Osteoblast (primary cell): ENCODE results near the gene C5orf63. TPM values are rescaled to one million over a fixed set of nuclear protein-coding genes. Genes with fewer than 3 reads are reported as not detected.

Source experiments
- DNase-seq: peaks from one replicate; pipeline ENCODE4 v3.0.0; 2011; ENCODE audit warnings: low spot score, mixed read lengths; ENCODE audit not compliant: insufficient read length; ENCODE audit errors: missing footprints
- H2AFZ ChIP-seq: 2 replicates; pipeline ENCODE4 v1.6.0; 2011; ENCODE audit warnings: mild to moderate bottlenecking, low read length
- H3K27ac ChIP-seq: 2 replicates; pipeline ENCODE4 v1.5.1; 2011; ENCODE audit warnings: mild to moderate bottlenecking, low read depth, low read length, moderate library complexity
- H3K27me3 ChIP-seq: 2 replicates; pipeline ENCODE4 v1.6.0; 2012; ENCODE audit warnings: mild to moderate bottlenecking, control low read depth, inconsistent platforms, low read length, moderate library complexity; ENCODE audit not compliant: insufficient read depth
- H3K36me3 ChIP-seq: 2 replicates; pipeline ENCODE4 v1.5.1; 2011; ENCODE audit warnings: mild to moderate bottlenecking, low read length, control low read depth, moderate library complexity; ENCODE audit not compliant: insufficient read depth
- H3K4me1 ChIP-seq: 2 replicates; pipeline ENCODE4 v1.5.1; 2011; ENCODE audit warnings: mild to moderate bottlenecking, low read length, control low read depth, moderate library complexity; ENCODE audit not compliant: insufficient read depth
- H3K4me2 ChIP-seq: 2 replicates; pipeline ENCODE4 v1.6.0; 2011; ENCODE audit warnings: mild to moderate bottlenecking, low read length; ENCODE audit not compliant: insufficient read depth
- H3K4me3 ChIP-seq: fragments of 200-600 bp; sonication (generic); 3 replicates; pipeline ENCODE4 v1.5.1; 2012; ENCODE audit warnings: mild to moderate bottlenecking, low read length, inconsistent platforms; ENCODE audit not compliant: insufficient read depth
- H3K79me2 ChIP-seq: 2 replicates; pipeline ENCODE4 v1.6.0; 2012; ENCODE audit warnings: mild to moderate bottlenecking, low read length, control low read depth, inconsistent platforms; ENCODE audit not compliant: insufficient read depth
- H3K9me3 ChIP-seq: 2 replicates; pipeline ENCODE4 v1.5.1; 2011; ENCODE audit warnings: low read depth, low read length, control low read depth
- H4K20me1 ChIP-seq: 2 replicates; pipeline ENCODE4 v1.6.0; 2012; ENCODE audit warnings: mild to moderate bottlenecking, low read length, control low read depth; ENCODE audit not compliant: insufficient read depth
- total RNA-seq: library from RNA; depleted of rRNA; stranded (reverse); fragments of >200 nt; gene quantifications from 2 replicates; pipeline ENCODE4 v1.2.3, GENCODE V29; 2012
- TF ChIP-seq, protein P1 (sequence below): IDR thresholded peaks from 2 replicates; pipeline ENCODE4 v1.5.1; 2011; ENCODE audit warnings: mild to moderate bottlenecking, low read depth, low read length, moderate library complexity; ENCODE audit errors: extremely low read depth

Gene C5orf63
- total RNA-seq, 1 donor: 2.2 TPM

DNA sequence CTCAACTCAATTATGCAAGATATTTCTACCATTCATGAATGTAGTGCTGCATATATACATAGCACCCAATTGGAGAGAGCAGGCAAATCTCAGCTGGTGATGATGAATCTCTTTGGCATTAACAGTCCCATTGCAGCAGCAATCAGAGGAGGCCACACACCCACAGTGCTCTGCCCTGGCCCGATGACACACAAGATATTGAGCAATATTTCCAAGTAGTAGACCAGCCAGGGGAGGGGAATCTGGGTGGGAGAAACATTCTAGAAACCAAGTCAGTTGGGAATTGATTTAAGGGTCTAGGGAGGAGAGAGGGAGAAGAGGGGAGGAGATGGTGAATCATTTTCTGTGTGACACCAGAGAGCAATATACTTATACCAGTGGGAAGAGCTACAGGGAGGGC, 14.9 kb upstream of the C5orf63 start:
- peaks cover 20% of the 10 kb centered on the region for H3K4me1 ChIP-seq
- H2AFZ ChIP-seq: peak overlapping the region; percentile 31
- H3K27me3 ChIP-seq: no peaks in the 10 kb centered on the region
- H3K27ac ChIP-seq: peak overlapping the region; percentile 53
- H3K4me2 ChIP-seq: peak overlapping the region; percentile 5
- DNase-seq: peak; percentile 83
- H3K79me2 ChIP-seq: no peaks in the 10 kb centered on the region
- TF ChIP-seq, protein P1, sequence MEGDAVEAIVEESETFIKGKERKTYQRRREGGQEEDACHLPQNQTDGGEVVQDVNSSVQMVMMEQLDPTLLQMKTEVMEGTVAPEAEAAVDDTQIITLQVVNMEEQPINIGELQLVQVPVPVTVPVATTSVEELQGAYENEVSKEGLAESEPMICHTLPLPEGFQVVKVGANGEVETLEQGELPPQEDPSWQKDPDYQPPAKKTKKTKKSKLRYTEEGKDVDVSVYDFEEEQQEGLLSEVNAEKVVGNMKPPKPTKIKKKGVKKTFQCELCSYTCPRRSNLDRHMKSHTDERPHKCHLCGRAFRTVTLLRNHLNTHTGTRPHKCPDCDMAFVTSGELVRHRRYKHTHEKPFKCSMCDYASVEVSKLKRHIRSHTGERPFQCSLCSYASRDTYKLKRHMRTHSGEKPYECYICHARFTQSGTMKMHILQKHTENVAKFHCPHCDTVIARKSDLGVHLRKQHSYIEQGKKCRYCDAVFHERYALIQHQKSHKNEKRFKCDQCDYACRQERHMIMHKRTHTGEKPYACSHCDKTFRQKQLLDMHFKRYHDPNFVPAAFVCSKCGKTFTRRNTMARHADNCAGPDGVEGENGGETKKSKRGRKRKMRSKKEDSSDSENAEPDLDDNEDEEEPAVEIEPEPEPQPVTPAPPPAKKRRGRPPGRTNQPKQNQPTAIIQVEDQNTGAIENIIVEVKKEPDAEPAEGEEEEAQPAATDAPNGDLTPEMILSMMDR: no peak
- no peaks in the 10 kb centered on the region for H3K9me3 ChIP-seq
- H3K36me3 ChIP-seq: no peaks in the 10 kb centered on the region
- H3K4me3 ChIP-seq: no peak overlapping the region
- H4K20me1 ChIP-seq: no peaks in the 10 kb centered on the region

DNA sequence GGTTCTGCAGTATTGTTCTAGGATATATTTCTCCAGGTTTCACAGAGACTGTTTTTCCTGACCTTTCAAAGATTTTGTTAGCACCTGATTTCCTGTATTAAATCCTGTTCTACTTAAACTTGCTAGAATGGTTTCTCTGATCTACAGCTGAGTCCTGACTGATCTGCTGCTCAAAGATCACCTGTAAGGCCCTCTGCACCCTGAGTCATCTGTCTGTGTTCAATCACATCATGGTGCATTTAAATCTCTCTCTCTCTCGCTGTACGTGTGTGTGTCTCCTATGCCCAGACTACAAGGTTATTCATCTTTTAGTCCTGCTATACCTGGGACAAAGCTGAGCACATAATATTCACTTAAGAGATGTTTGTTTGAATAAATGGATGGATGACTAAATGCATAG, 13.3 kb upstream of the C5orf63 start:
- no peaks in the 10 kb centered on the region for H3K36me3 ChIP-seq
- DNase-seq: no peak
- H3K79me2 ChIP-seq: no peaks in the 10 kb centered on the region
- no peaks in the 10 kb centered on the region for H3K9me3 ChIP-seq
- H3K4me2 ChIP-seq: no peak overlapping the region
- TF ChIP-seq, protein P1: no peak
- no peak overlapping the region for H2AFZ ChIP-seq
- peaks cover 17% of the 10 kb centered on the region for H3K4me1 ChIP-seq
- H3K27ac ChIP-seq: no peak overlapping the region
- H3K4me3 ChIP-seq: no peak overlapping the region
- H4K20me1 ChIP-seq: no peaks in the 10 kb centered on the region
- H3K27me3 ChIP-seq: no peaks in the 10 kb centered on the region

DNA sequence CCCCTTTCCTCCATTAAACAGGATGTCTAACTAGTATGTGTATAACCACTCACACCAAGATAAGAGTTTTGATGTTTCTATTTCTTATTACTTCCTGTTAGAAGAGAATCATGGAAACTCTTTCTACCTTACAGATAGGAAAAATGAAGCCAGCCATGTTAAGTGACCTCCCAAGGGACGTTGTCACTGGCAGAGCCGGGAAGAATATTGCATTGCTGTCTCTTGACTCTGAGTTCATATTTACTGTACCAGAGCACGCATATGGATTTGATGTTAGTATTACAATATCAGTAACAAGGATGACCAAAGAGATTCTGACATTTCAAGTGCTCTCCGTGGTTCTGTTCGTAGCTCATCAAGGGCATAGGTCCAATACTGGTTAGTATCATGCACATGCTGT, 12.5 kb upstream of the C5orf63 start:
- Histone ChIP-seq H3K4me3 (no peak overlapping the region), H3K36me3 (no peaks in the 10 kb centered on the region), H3K4me2 (no peak overlapping the region), H3K4me1 (peaks cover 17% of the 10 kb centered on the region), H3K9me3 (no peaks in the 10 kb centered on the region), H3K27ac (no peak overlapping the region), H3K27me3 (no peaks in the 10 kb centered on the region), H3K79me2 (no peaks in the 10 kb centered on the region), H4K20me1 (no peaks in the 10 kb centered on the region), H2AFZ (no peak overlapping the region)
- DNase-seq: no peak
- TF ChIP-seq, protein P1: no peak

DNA sequence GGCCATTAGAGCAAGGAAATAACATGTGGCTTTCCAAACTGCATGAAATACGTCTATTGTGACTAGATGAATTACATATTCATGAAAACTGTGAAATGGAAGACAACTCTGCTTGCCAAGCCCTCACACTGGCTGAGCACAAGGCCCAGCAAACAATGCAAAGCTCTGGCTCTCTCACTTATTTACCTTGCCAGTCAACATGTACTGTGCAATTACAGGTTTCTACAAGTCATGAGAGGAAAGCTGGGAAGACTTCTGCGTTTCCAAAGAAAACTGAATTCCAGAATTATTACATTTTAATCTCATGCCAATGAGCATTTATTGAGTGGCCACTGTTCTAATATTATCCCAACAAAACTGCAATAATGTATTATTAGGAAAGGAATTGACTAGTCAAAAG, 12.1 kb upstream of the C5orf63 start:
- Histone ChIP-seq H3K79me2 (no peaks in the 10 kb centered on the region), H3K4me1 (peaks cover 17% of the 10 kb centered on the region), H4K20me1 (no peaks in the 10 kb centered on the region), H3K27ac (no peak overlapping the region), H3K4me2 (no peak overlapping the region), H2AFZ (no peak overlapping the region), H3K27me3 (no peaks in the 10 kb centered on the region), H3K9me3 (no peaks in the 10 kb centered on the region), H3K36me3 (no peaks in the 10 kb centered on the region), H3K4me3 (no peak overlapping the region)
- no peak for DNase-seq
- TF ChIP-seq, protein P1: no peak
